Measurements from ENCODE around the gene SLC27A5. TPM values are rescaled to one million over a fixed set of nuclear protein-coding genes. Genes with fewer than 3 reads are reported as not detected.

Gene SLC27A5
- total and polyA plus RNA-seq, 2 donors (not counting 3 experiments of a cell fraction or from before 2014, with no cell fraction given): 7.1 to 16.0 TPM

- Histone ChIP-seq H3K4me1 (ENCODE audit: control insufficient read depth, extremely low read depth, insufficient read depth, low read length) (peaks cover 19% of the 10 kb centered on the region), H3K9me3 (replicated peaks; ENCODE audit: control insufficient read depth, insufficient read depth, low read length) (no peaks in the 10 kb centered on the region), H2AFZ (ENCODE audit: low read depth, low read length) (peak within 1 kb of the TSS; percentile 81), H3K9me1 (replicated peaks; ENCODE audit: control insufficient read depth, extremely low read depth, insufficient read depth, low read length) (no peaks in the 10 kb centered on the region), H3K79me2 (ENCODE audit: control insufficient read depth, insufficient read depth, low read length) (peaks cover 33% of the 10 kb centered on the region), H3K4me2 (ENCODE audit: insufficient read depth, low read length) (peak within 1 kb of the TSS; percentile 84), H3K9ac (replicated peaks; ENCODE audit: extremely low read depth, insufficient read depth, low read length) (peak within 1 kb of the TSS; percentile 91), H3K4me3 (replicated peaks in 1 of 3; ENCODE audit: insufficient read depth in 1 of 3, low read depth in 1 of 3, low read length in 3 of 3) (peak within 1 kb of the TSS; percentile 67 to 83 (median 73)), H3K27ac (ENCODE audit: insufficient read depth, low read depth, low read length) (peak within 1 kb of the TSS; percentile 69), H3K36me3 (ENCODE audit: control insufficient read depth in 2 of 2, extremely low read depth in 1 of 2, insufficient read depth in 2 of 2, low read length in 2 of 2) (peaks cover 0 to 11% of the 10 kb centered on the region in 2 experiments), H3K27me3 (ENCODE audit: control insufficient read depth in 2 of 2, insufficient read depth in 2 of 2, low read length in 2 of 2) (no peaks in the 10 kb centered on the region), H4K20me1 (replicated peaks; ENCODE audit: control insufficient read depth, extremely low read depth, insufficient read depth, low read length) (no peaks in the 10 kb centered on the region)
- dilution Hi-C loops (cut with MboI; ENCODE audit: extremely low pct_ligation_motif_present, low sequenced_read_pairs) (no loop called here), intact Hi-C loops (cut with micrococcal nuclease) (loop anchor here (1.0 to 2.0 kb wide), 9 partner anchors 20 to 300 kb away; partner anchors contain the start of genes CHMP2A, TRIM28 and ZNF544)
- no TSS peak for BruUV-seq (replicated peaks)
- TF ChIP-seq FOS (IDR thresholded peaks at IDR 0.05; ENCODE audit: borderline replicate concordance, insufficient read depth, low read length): no peak
- TF ChIP-seq EZH2 (IDR thresholded peaks at IDR 0.05; ENCODE audit: borderline replicate concordance, low read depth, low read length, severe bottlenecking): no peak
- peak; percentile 46 for TF ChIP-seq MYC (IDR thresholded peaks at IDR 0.05; ENCODE audit: low read depth, low read length)
- no peak for TF ChIP-seq JUN (IDR thresholded peaks at IDR 0.05; ENCODE audit: borderline replicate concordance, insufficient read depth, insufficient read length, low read depth)
- no peak for TF ChIP-seq POLR2AphosphoS5 (IDR thresholded peaks at IDR 0.05; ENCODE audit: insufficient read depth, low read depth, low read length)
- TF ChIP-seq GATA2 (IDR thresholded peaks at IDR 0.05; ENCODE audit: insufficient read depth, insufficient read length, low read depth, low read length): no peak
- peak; percentile 64 for TF ChIP-seq POLR2A (IDR thresholded peaks at IDR 0.05; ENCODE audit: low read depth, low read length)
- peak; percentile 30 for TF ChIP-seq MAX (IDR thresholded peaks at IDR 0.05; ENCODE audit: insufficient read depth, insufficient read length)
- TF ChIP-seq CTCF (IDR thresholded peaks at IDR 0.05; ENCODE audit: extremely low read depth in 1 of 2, insufficient read depth in 1 of 2, low read depth in 1 of 2, low read length in 2 of 2): peak; percentile 69 to 90
- ChIA-PET POLR2A (interaction anchor here (1.1 to 3.4 kb wide), 3 partner anchors 24 to 56 kb away, joined by 6 to 20 read pairs (median 17); partner anchors contain the start of gene TRIM28), CTCF (interaction anchor here (0.6 to 4.6 kb wide), 31 partner anchors 9 to 301 kb away, joined by 3 to 111 read pairs (median 6); partner anchors contain the start of genes CHMP2A, MZF1, SLC27A5 and TRIM28)
- DNase-seq (ENCODE audit: low read depth, low spot score) (peak; percentile 94), FAIRE-seq (peak; percentile 93)
These were observed 7.8 kb upstream of the SLC27A5 start, which contains the start of gene ZBTB45 for GRCh38 chr19:58519355-58520256. Gene ZBTB45, minus strand, starts transcription at chr19:58519810. Its CDS starts 2,137 bp downstream, at chr19:58517673.

Measured in endothelial cell of umbilical vein (primary cell).